K562 (cell line): Measurements from ENCODE around the gene UBLCP1. TPM values are rescaled to one million over a fixed set of nuclear protein-coding genes. Genes with fewer than 3 reads are reported as not detected.
"Not testable (repeated sequence)": the region's sequence is repeated elsewhere in the genome, so short reads cannot be mapped to it uniquely, and the experiment has no call there.

ENCODE experiments used
- ATAC-seq: fragments of 200-7000 bp; cut with Tn5 transposase; 3 replicates; pipeline ENCODE4 v1.9.1; 2020; ENCODE audit warnings: moderate library complexity
- BruUV-seq: library from RNA; stranded (reverse); fragments of 400-500 nt; replicated peaks from 2 replicates; lab custom pipeline; 2021; lab: Mats Ljungman, UMichigan
- CTCF ChIA-PET: fragments of 300-600 bp; formaldehyde crosslinking; extraction: SDS; loops from one replicate; lab custom pipeline; 2021; ENCODE audit warnings: low intra/inter-chr PET ratio; lab: Yijun Ruan, JAX
- POLR2A ChIA-PET: fragments of 300-600, 350-650 bp; sonication (Branson Sonifier 250); formaldehyde crosslinking; extraction: SDS; loops from one replicate; lab custom pipeline; 2021; ENCODE audit warnings: antibody characterized with exemption, inconsistent platforms; lab: Yijun Ruan, JAX
- DNase-seq, 4 experiments: peaks; one replicate each; pipeline versions ENCODE4 v3.0.0 to v3.0.0-alpha.2; 2011 to 2018; ENCODE audit warnings: low spot score in 3 of 4, mixed read lengths in 3 of 4; ENCODE audit errors: extremely low read depth in 1 of 4
- FAIRE-seq: peaks from 2 replicates; lab custom pipeline; 2011; peaks lifted over from hg19 to GRCh38; lab: Jason Lieb, UNC
- H2AFZ ChIP-seq: 2 replicates; pipeline ENCODE4 v1.6.0; 2011; ENCODE audit warnings: low read depth, low read length, control low read depth, inconsistent platforms
- H3K27ac ChIP-seq: fragments of 200-600 bp; 3 replicates; pipeline ENCODE4 v1.8.0; 2011; ENCODE audit warnings: low read depth, mild to moderate bottlenecking, control low read depth, inconsistent platforms, low read length, moderate library complexity, mixed read lengths; ENCODE audit errors: extremely low read depth
- H3K27me3 ChIP-seq, 2 experiments: fragments of 300-600 bp in 1 of 2; 2 replicates in 1 of 2; 3 replicates in 1 of 2; pipeline versions ENCODE4 v1.6.0 to v1.8.0; 2011; ENCODE audit warnings: inconsistent platforms in 2 of 2, low read length in 2 of 2, mild to moderate bottlenecking in 1 of 2, mixed read lengths in 1 of 2, moderate library complexity in 1 of 2; ENCODE audit not compliant: control insufficient read depth in 2 of 2, insufficient read depth in 2 of 2
- H3K36me3 ChIP-seq: fragments of 300-600 bp; 3 replicates; pipeline ENCODE4 v1.8.0; 2011; ENCODE audit warnings: mild to moderate bottlenecking, low read length, inconsistent platforms; ENCODE audit not compliant: control insufficient read depth, insufficient read depth
- H3K4me1 ChIP-seq, 2 experiments: fragments of 200-600 bp in 1 of 2; replicated peaks in 1 of 2; 2 replicates in 1 of 2; 3 replicates in 1 of 2; pipeline versions ENCODE4 v1.5.1 to v1.8.0; 2011; ENCODE audit warnings: inconsistent platforms in 2 of 2, low read length in 2 of 2, mild to moderate bottlenecking in 1 of 2, mixed read lengths in 1 of 2, moderate library complexity in 1 of 2; ENCODE audit not compliant: control insufficient read depth in 2 of 2, insufficient read depth in 2 of 2
- H3K4me2 ChIP-seq: 2 replicates; pipeline ENCODE4 v1.6.1; 2011; ENCODE audit warnings: low read length, control low read depth, inconsistent platforms, mixed read lengths; ENCODE audit not compliant: insufficient read depth
- H3K4me3 ChIP-seq: fragments of 200-600 bp; sonication (generic), shearing (Covaris generic); 2 replicates; pipeline ENCODE4 v1.5.1; 2016; ENCODE audit warnings: control low read depth, inconsistent platforms
- H3K79me2 ChIP-seq: fragments of 200-600 bp; 3 replicates; pipeline ENCODE4 v1.8.0; 2011; ENCODE audit warnings: low read length, inconsistent platforms; ENCODE audit not compliant: control insufficient read depth, insufficient read depth
- H3K9ac ChIP-seq, 2 experiments: 2 replicates each; pipeline versions ENCODE4 v1.6.0 to v1.6.1; 2011; ENCODE audit warnings: low read depth in 2 of 2, low read length in 2 of 2, control low read depth in 1 of 2, inconsistent platforms in 1 of 2, mild to moderate bottlenecking in 1 of 2, mixed read lengths in 1 of 2; ENCODE audit not compliant: insufficient read depth in 1 of 2
- H3K9me1 ChIP-seq: one replicate; pipeline ENCODE4 v1.6.0; 2011; ENCODE audit warnings: inconsistent platforms, mild to moderate bottlenecking, low read length, moderate library complexity; ENCODE audit not compliant: control insufficient read depth, insufficient read depth
- H3K9me3 ChIP-seq: replicated peaks from 2 replicates; pipeline ENCODE4 v1.5.1; 2011; ENCODE audit warnings: low read depth, low read length, inconsistent platforms; ENCODE audit not compliant: control insufficient read depth, insufficient read depth
- H4K20me1 ChIP-seq: replicated peaks from 2 replicates; pipeline ENCODE4 v1.6.1; 2011; ENCODE audit warnings: low read length, inconsistent platforms, mixed read lengths; ENCODE audit not compliant: control insufficient read depth, insufficient read depth
- CBX1 ChIP-seq: sonication (generic); IDR thresholded peaks from 2 replicates; pipeline ENCODE4 v1.6.1; 2016; ENCODE audit warnings: antibody characterized with exemption, low read depth, mild to moderate bottlenecking
- CBX3 ChIP-seq, 2 experiments: IDR thresholded peaks; 1 replicate in 1 of 2; 2 replicates in 1 of 2; pipeline ENCODE4 v1.6.1; 2012; ENCODE audit warnings: inconsistent platforms in 2 of 2, low read length in 2 of 2, borderline replicate concordance in 1 of 2, control low read depth in 1 of 2
- CBX5 ChIP-seq: IDR thresholded peaks from 2 replicates; pipeline ENCODE4 v1.6.1; 2014; ENCODE audit warnings: low read depth, borderline replicate concordance
- TRIM28 ChIP-seq: fragments of 450-650 bp; IDR thresholded peaks from 2 replicates; pipeline ENCODE4 v1.6.1; 2017
- ZFP36 ChIP-seq: fragments of 150-350 bp; IDR thresholded peaks from 2 replicates; pipeline ENCODE4 v1.6.1; 2018; ENCODE audit warnings: low read length, low read depth; ENCODE audit not compliant: partially characterized antibody
- ZNF280A ChIP-seq: fragments of 450-650 bp; IDR thresholded peaks from 2 replicates; pipeline ENCODE4 v1.6.1; 2018; ENCODE audit warnings: mild to moderate bottlenecking, low read depth; ENCODE audit not compliant: partially characterized antibody
- WGBS: fragments of 100-300 bp; shearing (Covaris generic); methylation state at CpG from one replicate; pipeline ENCODE4 v1.1.6; 2016; ENCODE audit warnings: low coverage, mixed read lengths; ENCODE audit not compliant: insufficient coverage; ENCODE audit errors: missing lambda C conversion rate; 5-methylcytosine and 5-hydroxymethylcytosine counted together
- in situ Hi-C: fragments of 300-500 bp; cut with MboI; formaldehyde crosslinking; loops from 4 replicates; pipeline ENCODE4 v1.15.0; 2018; ENCODE audit warnings: inconsistent platforms, mixed read lengths
- intact Hi-C: fragments of 100-400 bp; cut with micrococcal nuclease; formaldehyde crosslinking; loops from 2 replicates; pipeline ENCODE4 v1.14.2; 2022
- polyA plus RNA-seq, 8 experiments: library from polyadenylated mRNA; depleted of rRNA in 4 of 8; stranded (reverse) in 5 of 8; unstranded in 3 of 8; fragments of >200 nt; fragmentation: Nextera tagmentation in 2 of 8; fragmentation: Illumina TruSeq in 1 of 8; extraction: Ambion mirVana in 2 of 8; extraction: Trizol in 1 of 8; gene quantifications; 2 replicates each; pipeline versions ENCODE4 v1.2.1 to v1.2.3, GENCODE V29; 2011 to 2014; ENCODE audit warnings: inconsistent platforms in 1 of 8, missing spikeins in 1 of 8
- total RNA-seq, 7 experiments: library from RNA; depleted of rRNA in 6 of 7; stranded (reverse); fragments of >200 nt in 6 of 7; fragmentation: Illumina TruSeq in 2 of 7; extraction: Trizol in 2 of 7; gene quantifications; 2 replicates each; pipeline versions ENCODE4 v1.2.1 to v1.2.3, GENCODE V29; 2011 to 2021; ENCODE audit warnings: low replicate concordance in 1 of 7

Gene UBLCP1
- total and polyA plus RNA-seq, 9 of the 15 experiments (the other 6 are each of a cell fraction or from before 2014, with no cell fraction given), result 18.8 to 39.8 (median 30.2) TPM

GRCh38 chr5:159266764-159267163 lies 3.7 kb downstream of the UBLCP1 start:
- H3K9me1 ChIP-seq, H2AFZ ChIP-seq, FAIRE-seq, BruUV-seq, in situ Hi-C loops, H3K4me2 ChIP-seq, H3K27me3 ChIP-seq, H3K27ac ChIP-seq, H3K9ac ChIP-seq, H3K4me1 ChIP-seq, DNase-seq, intact Hi-C loops, H3K4me3 ChIP-seq, CTCF ChIA-PET, H4K20me1 ChIP-seq, H3K9me3 ChIP-seq, ATAC-seq: not testable (repeated sequence)
- POLR2A ChIA-PET, result interaction anchor here (0.6 kb wide), 1 partner anchor 437 kb away, joined by 3 read pairs; no protein-coding TSS in a partner anchor
- Histone ChIP-seq H3K36me3 (peaks cover 38% of the 10 kb centered on the region), H3K79me2 (peaks cover 38% of the 10 kb centered on the region)
- WGBS, result 100% methylated on average over 2 of the region's 2 CpGs
- TF ChIP-seq ZFP36 (peak; percentile 33), CBX3 (IDR thresholded peaks at IDR 0.05; ENCODE audit: borderline replicate concordance in 1 of 2, low read length in 2 of 2) (peak in 1 of 2 experiments; percentile 76; a peak in 1 of 3 replicates), TRIM28 (0 out of 2 replicates have a peak, but pooled peaks have one; percentile 31), CBX1 (0 out of 2 replicates have a peak, but pooled peaks have one; percentile 39), CBX5 (peak; percentile 71; the same call in 1 of the 2 replicates), ZNF280A (peak; percentile 54)
